Liver (tissue), 9 donors: Measurements from ENCODE around the gene GTPBP8. TPM values are rescaled to one million over a fixed set of nuclear protein-coding genes. Genes with fewer than 3 reads are reported as not detected.

Experiments used
- DNase-seq: peaks from one replicate; pipeline ENCODE4 v3.0.0-alpha.2; 2017; ENCODE audit warnings: low spot score
- H3K27ac ChIP-seq, 2 donors: one replicate each; pipeline ENCODE4 v1.7.0; 2013; ENCODE audit warnings: inconsistent platforms in 2 of 2, low read length in 2 of 2, control low read depth in 1 of 2, low read depth in 1 of 2, mild to moderate bottlenecking in 1 of 2
- H3K27me3 ChIP-seq, 4 donors: one replicate each; pipeline versions ENCODE4 v1.6.1 to v1.7.0; 2013; ENCODE audit warnings: low read length in 3 of 4, inconsistent platforms in 1 of 4, mild to moderate bottlenecking in 1 of 4, moderate library complexity in 1 of 4; ENCODE audit not compliant: control insufficient read depth in 4 of 4, insufficient read depth in 4 of 4
- H3K36me3 ChIP-seq, 4 donors: one replicate each; pipeline versions ENCODE4 v1.6.1 to v1.7.0; 2013; ENCODE audit warnings: low read length in 3 of 4, mild to moderate bottlenecking in 3 of 4, low read depth in 1 of 4, moderate library complexity in 1 of 4; ENCODE audit not compliant: control insufficient read depth in 4 of 4, insufficient read depth in 3 of 4
- H3K4me1 ChIP-seq, 4 donors: one replicate each; pipeline versions ENCODE4 v1.6.1 to v1.7.0; 2013; ENCODE audit warnings: low read length in 3 of 4, mild to moderate bottlenecking in 3 of 4, moderate library complexity in 1 of 4; ENCODE audit not compliant: control insufficient read depth in 4 of 4, insufficient read depth in 4 of 4
- H3K4me3 ChIP-seq, 3 donors: one replicate each; pipeline versions ENCODE4 v1.6.1 to v1.7.0; 2013; ENCODE audit warnings: low read length in 3 of 3, control low read depth in 1 of 3, low read depth in 1 of 3, mild to moderate bottlenecking in 1 of 3
- H3K9ac ChIP-seq, 2 donors: one replicate each; pipeline ENCODE4 v1.7.0; 2013; ENCODE audit warnings: low read length in 2 of 2, mild to moderate bottlenecking in 2 of 2, moderate library complexity in 2 of 2, control low read depth in 1 of 2, low read depth in 1 of 2
- H3K9me3 ChIP-seq, 4 donors: one replicate each; pipeline versions ENCODE4 v1.6.1 to v1.7.0; 2013; ENCODE audit warnings: low read length in 3 of 4; ENCODE audit not compliant: control insufficient read depth in 4 of 4
- EGR1 ChIP-seq, 2 donors: IDR thresholded peaks; 2 replicates each; pipeline ENCODE4 v1.6.1; 2016 to 2018; ENCODE audit warnings: antibody characterized with exemption in 2 of 2, low read depth in 2 of 2
- GABPA ChIP-seq, 2 donors: IDR thresholded peaks in 1 of 2; conservative IDR thresholded peaks in 1 of 2; 2 replicates each; pipeline ENCODE4 v1.6.1; 2016; ENCODE audit warnings: antibody characterized with exemption in 2 of 2, mild to moderate bottlenecking in 1 of 2, moderate library complexity in 1 of 2
- JUND ChIP-seq, 2 donors: IDR thresholded peaks; 2 replicates each; pipeline ENCODE4 v1.6.1; 2016; ENCODE audit warnings: antibody characterized with exemption in 2 of 2
- NR2F2 ChIP-seq: IDR thresholded peaks from 2 replicates; pipeline ENCODE4 v1.6.1; 2016; ENCODE audit warnings: antibody characterized with exemption
- REST ChIP-seq: IDR thresholded peaks from 2 replicates; pipeline ENCODE4 v1.6.1; 2016; ENCODE audit warnings: antibody characterized with exemption, mild to moderate bottlenecking
- TAF1 ChIP-seq: conservative IDR thresholded peaks from 2 replicates; pipeline ENCODE4 v1.6.1; 2016; ENCODE audit warnings: antibody characterized with exemption, mild to moderate bottlenecking
- ZBTB33 ChIP-seq: IDR thresholded peaks from 2 replicates; pipeline ENCODE4 v1.6.1; 2016; ENCODE audit warnings: antibody characterized with exemption
- WGBS: extraction: QIAGEN DNeasy Blood & Tissue Kit; methylation state at CpG from one replicate; pipeline ENCODE4 v1.1.7; 2013; 5-methylcytosine and 5-hydroxymethylcytosine counted together
- polyA plus RNA-seq, 2 donors: library from polyadenylated mRNA; stranded (reverse) in 1 of 2; unstranded in 1 of 2; fragments of 200-250 nt in 1 of 2; fragments of >200 nt in 1 of 2; fragmentation: Nextera tagmentation in 1 of 2; extraction: Ambion mirVana in 1 of 2; gene quantifications; one replicate each; pipeline versions ENCODE4 v1.2.1 to v1.2.3, GENCODE V29; 2013 to 2015
- total RNA-seq, 2 donors: library from RNA; depleted of rRNA; stranded (reverse); fragments of >200 nt; gene quantifications; one replicate each; pipeline ENCODE4 v1.2.3, GENCODE V29; 2014
- TF ChIP-seq, protein P1 (sequence below): fragments of 150-350 bp; IDR thresholded peaks from 2 replicates; pipeline ENCODE4 v1.5.1; 2017; ENCODE audit warnings: improper control_type of control experiment, low read depth, low read length; ENCODE audit not compliant: missing input control
- TF ChIP-seq, protein P2 (sequence below): IDR thresholded peaks from 2 replicates; pipeline ENCODE4 v1.6.1; 2016; ENCODE audit warnings: antibody characterized with exemption
- donor health status: healthy.
- donor health status: healthy.
- donor health status: healthy.
- donor health status: healthy.
- donor health status: healthy.

The GTPBP8 gene
- total and polyA plus RNA-seq, 4 donors, result 7.4 to 17.6 (median 9.2) TPM

- no peak overlapping the region for H3K27ac ChIP-seq
- H3K4me3 ChIP-seq, result no peak overlapping the region
- no peaks in the 10 kb centered on the region for H3K36me3 ChIP-seq
- TF ChIP-seq REST, result no peak
- TF ChIP-seq, protein P1, sequence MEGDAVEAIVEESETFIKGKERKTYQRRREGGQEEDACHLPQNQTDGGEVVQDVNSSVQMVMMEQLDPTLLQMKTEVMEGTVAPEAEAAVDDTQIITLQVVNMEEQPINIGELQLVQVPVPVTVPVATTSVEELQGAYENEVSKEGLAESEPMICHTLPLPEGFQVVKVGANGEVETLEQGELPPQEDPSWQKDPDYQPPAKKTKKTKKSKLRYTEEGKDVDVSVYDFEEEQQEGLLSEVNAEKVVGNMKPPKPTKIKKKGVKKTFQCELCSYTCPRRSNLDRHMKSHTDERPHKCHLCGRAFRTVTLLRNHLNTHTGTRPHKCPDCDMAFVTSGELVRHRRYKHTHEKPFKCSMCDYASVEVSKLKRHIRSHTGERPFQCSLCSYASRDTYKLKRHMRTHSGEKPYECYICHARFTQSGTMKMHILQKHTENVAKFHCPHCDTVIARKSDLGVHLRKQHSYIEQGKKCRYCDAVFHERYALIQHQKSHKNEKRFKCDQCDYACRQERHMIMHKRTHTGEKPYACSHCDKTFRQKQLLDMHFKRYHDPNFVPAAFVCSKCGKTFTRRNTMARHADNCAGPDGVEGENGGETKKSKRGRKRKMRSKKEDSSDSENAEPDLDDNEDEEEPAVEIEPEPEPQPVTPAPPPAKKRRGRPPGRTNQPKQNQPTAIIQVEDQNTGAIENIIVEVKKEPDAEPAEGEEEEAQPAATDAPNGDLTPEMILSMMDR, result no peak
- 49% methylated on average over 1 of the region's 1 CpG for WGBS
- H3K27me3 ChIP-seq, result no peaks in the 10 kb centered on the region
- no peak overlapping the region for H3K9ac ChIP-seq
- H3K9me3 ChIP-seq, result no peaks in the 10 kb centered on the region
- H3K4me1 ChIP-seq, result peaks cover 0 to 3% (median 0%) of the 10 kb centered on the region in 4 donors
- no peak for DNase-seq
Measured at GRCh38 chr3:112967828-112968227, 23.0 kb upstream of the GTPBP8 start.

GRCh38 chr3:112972158-112972557 is 18.6 kb upstream of the GTPBP8 start:
- H3K27me3 ChIP-seq, result peaks cover 0 to 4% (median 0%) of the 10 kb centered on the region in 4 donors
- no peak overlapping the region for H3K27ac ChIP-seq
- no peak overlapping the region for H3K9ac ChIP-seq
- H3K4me1 ChIP-seq, result no peaks in the 10 kb centered on the region
- H3K36me3 ChIP-seq, result no peaks in the 10 kb centered on the region
- DNase-seq, result no peak
- H3K4me3 ChIP-seq, result peak overlapping the region in 1 of 3 donors; percentile 17
- no peaks in the 10 kb centered on the region for H3K9me3 ChIP-seq
- TF ChIP-seq JUND (IDR thresholded peaks at IDR 0.05) (no peak), NR2F2 (no peak), GABPA (IDR thresholded peaks at IDR 0.05 in 1 of 2, conservative IDR thresholded peaks at IDR 0.05 in 1 of 2) (no peak), EGR1 (IDR thresholded peaks at IDR 0.05; ENCODE audit: low read depth in 2 of 2) (no peak), TAF1 (no peak), ZBTB33 (no peak)
- TF ChIP-seq, protein P1, result no peak
- TF ChIP-seq, protein P2, sequence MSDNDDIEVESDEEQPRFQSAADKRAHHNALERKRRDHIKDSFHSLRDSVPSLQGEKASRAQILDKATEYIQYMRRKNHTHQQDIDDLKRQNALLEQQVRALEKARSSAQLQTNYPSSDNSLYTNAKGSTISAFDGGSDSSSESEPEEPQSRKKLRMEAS, result no peak
